Activated T-helper 2 cell treated with anti-CD3 and anti-CD28 coated beads, Interferon-gamma antibody, Interleukin-2, Interleukin-4, amounts not matched to agents 10 μg/mL and 5 μg/mL and 100 μg/mL, durations not matched to agents 14 hours and 24 hours and 36 hours (primary cell): ENCODE measurements around the gene SESN3. TPM values are rescaled to one million over a fixed set of nuclear protein-coding genes. Genes with fewer than 3 reads are reported as not detected.

ENCODE experiments used
- DNase-seq: peaks from one replicate; pipeline ENCODE4 v3.0.0; 2021; ENCODE audit warnings: low spot score
- H3K27ac Mint-ChIP-seq: one replicate; pipeline ENCODE4 v1.8.0; 2021; ENCODE audit warnings: mixed read lengths
- H3K27me3 Mint-ChIP-seq: one replicate; pipeline ENCODE4 v1.8.0; 2021; ENCODE audit warnings: low read depth, mixed read lengths
- H3K36me3 Mint-ChIP-seq: one replicate; pipeline ENCODE4 v1.8.0; 2021; ENCODE audit warnings: low read depth, mixed read lengths
- H3K4me1 Mint-ChIP-seq: one replicate; pipeline ENCODE4 v1.8.0; 2021; ENCODE audit warnings: low read depth, mixed read lengths
- H3K4me3 Mint-ChIP-seq: one replicate; pipeline ENCODE4 v1.8.0; 2021; ENCODE audit warnings: low read depth, mild to moderate bottlenecking, moderate library complexity, mixed read lengths
- H3K9me3 Mint-ChIP-seq: one replicate; pipeline ENCODE4 v1.8.0; 2021; ENCODE audit warnings: mixed read lengths
- intact Hi-C: fragments of 100-400 bp; cut with micrococcal nuclease; formaldehyde crosslinking; loops from one replicate; pipeline ENCODE4 v1.15.1; 2023
- total RNA-seq: library from RNA; stranded (reverse); gene quantifications from 2 replicates; pipeline ENCODE4 v1.2.3, GENCODE V29; 2022

SESN3 gene
- total RNA-seq, 1 donor from 2014 or later: 73.2 TPM

GRCh38 chr11:95175818-95176380 lies 55.1 kb downstream of the SESN3 start:
- intact Hi-C loops: no loop called here
- DNase-seq: no peak
- peaks cover 48% of the 10 kb centered on the region for H3K36me3 Mint-ChIP-seq
- no peaks in the 10 kb centered on the region for H3K27me3 Mint-ChIP-seq
- H3K4me3 Mint-ChIP-seq: no peak overlapping the region
- no peak overlapping the region for H3K27ac Mint-ChIP-seq
- H3K9me3 Mint-ChIP-seq: no peaks in the 10 kb centered on the region
- H3K4me1 Mint-ChIP-seq: peaks cover 2% of the 10 kb centered on the region

DNA sequence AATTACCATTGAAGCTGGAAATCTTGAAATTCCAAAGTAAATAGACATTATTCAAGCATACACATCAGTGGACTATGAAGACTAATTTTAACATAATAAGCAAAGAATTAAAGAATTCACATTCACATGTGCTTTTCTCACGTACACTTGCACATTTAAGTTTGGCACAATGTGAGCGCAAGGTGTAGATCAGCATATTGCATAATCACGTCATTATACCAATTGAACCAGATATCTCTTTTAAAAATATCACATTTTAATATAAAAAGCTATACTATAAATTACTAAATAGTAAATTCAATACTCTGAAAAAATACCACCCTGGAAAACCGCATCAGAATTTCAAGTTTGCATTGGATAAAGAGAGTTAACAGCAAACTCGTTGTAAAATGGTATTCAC lies 60.7 kb downstream of the SESN3 start:
- Mint-ChIP-seq H3K27me3 (no peaks in the 10 kb centered on the region), H3K27ac (no peak overlapping the region), H3K9me3 (no peaks in the 10 kb centered on the region), H3K36me3 (peaks cover 33% of the 10 kb centered on the region), H3K4me1 (peaks cover 1% of the 10 kb centered on the region), H3K4me3 (no peak overlapping the region)
- no peak for DNase-seq
- intact Hi-C loops: no loop called here

DNA sequence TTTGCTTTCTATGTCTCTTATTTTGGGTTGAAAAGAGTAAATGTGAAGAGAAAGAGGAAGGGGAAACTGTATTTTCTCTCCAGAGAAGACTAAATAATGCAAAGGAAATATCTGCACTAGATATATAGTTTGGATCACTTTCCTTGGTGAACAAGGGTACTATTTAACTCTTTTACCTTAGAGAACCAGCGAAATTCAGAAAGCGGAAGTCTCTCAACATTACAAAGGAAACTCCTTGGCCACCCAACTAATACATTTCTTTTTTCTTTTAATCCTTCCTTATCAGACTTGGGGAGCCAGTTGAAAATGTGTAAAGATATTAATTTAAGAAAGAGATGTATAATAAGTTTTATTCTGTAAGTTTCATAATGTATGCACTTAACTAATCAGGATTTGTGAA lies 64.2 kb downstream of the SESN3 start:
- Mint-ChIP-seq H3K36me3 (peaks cover 36% of the 10 kb centered on the region), H3K4me1 (peaks cover 14% of the 10 kb centered on the region), H3K27me3 (no peaks in the 10 kb centered on the region), H3K4me3 (no peak overlapping the region), H3K27ac (no peak overlapping the region), H3K9me3 (no peaks in the 10 kb centered on the region)
- DNase-seq: no peak
- intact Hi-C loops: no loop called here

DNA sequence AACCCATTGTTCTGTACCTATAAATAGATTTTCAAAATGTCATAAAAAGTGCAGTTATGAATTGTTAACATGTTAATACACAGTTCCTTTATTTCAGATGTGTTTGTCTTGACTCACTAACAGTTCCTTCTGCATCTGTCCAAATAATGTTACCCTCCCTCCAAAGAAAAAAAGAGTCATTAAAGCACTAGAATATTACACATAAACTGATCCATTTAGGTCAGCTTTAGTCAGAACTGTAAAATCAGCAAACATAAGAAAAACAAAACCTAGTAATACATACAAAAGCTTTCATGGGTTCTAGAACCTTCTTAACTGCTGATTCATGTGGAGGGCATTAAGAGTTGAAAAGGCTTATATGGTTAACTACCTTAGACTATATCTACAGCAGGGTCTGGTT lies 65.4 kb downstream of the SESN3 start:
- peaks cover 32% of the 10 kb centered on the region for H3K36me3 Mint-ChIP-seq

DNA sequence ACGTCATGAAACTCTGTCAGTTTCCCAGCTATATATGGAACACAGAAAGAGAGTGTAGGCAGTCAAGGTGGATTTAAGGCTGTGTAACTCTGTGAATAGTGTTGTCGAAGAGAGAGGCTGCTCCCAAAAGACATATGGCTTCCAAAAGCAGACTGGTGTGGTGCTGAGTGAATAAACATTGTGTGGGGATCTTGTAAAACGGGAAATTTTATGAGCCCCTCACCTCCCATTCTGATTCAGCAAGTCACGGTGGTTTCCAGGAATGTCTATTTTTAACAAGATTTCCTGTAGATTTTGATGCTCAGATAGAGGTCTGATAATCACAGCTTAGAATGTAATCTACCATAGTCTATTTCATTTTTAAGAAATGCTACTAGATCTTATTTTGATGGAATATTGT lies 67.9 kb downstream of the SESN3 start:
- Mint-ChIP-seq H3K27me3 (no peaks in the 10 kb centered on the region), H3K36me3 (peaks cover 30% of the 10 kb centered on the region), H3K4me1 (peaks cover 17% of the 10 kb centered on the region), H3K9me3 (no peaks in the 10 kb centered on the region), H3K4me3 (no peak overlapping the region), H3K27ac (no peak overlapping the region)
- DNase-seq: no peak
- intact Hi-C loops: no loop called here

More for the DNA sequence above, 65.4 kb downstream of the SESN3 start:
- Mint-ChIP-seq H3K27ac (no peak overlapping the region), H3K4me1 (peaks cover 14% of the 10 kb centered on the region), H3K27me3 (no peaks in the 10 kb centered on the region), H3K4me3 (no peak overlapping the region), H3K9me3 (no peaks in the 10 kb centered on the region)
- no peak for DNase-seq
- intact Hi-C loops: no loop called here

DNA sequence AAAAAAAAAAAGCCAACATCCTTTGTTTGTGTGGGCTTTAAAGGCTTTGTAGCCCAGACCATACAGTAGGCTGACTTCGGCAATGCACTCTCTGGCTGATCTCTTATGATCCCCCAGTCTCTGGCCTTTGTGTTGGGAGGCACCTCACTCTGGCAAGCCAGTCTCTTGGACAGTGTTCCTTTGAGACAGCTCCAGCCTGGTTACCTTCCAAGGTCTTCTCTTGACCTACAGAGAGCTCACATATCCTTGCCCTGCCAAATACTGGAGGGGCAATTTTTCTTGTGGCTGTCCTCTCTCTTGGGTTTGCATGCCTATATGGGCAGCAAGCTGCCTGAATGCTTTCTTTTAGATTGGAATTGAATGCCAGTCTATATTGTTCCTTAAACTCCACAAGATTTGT lies 69.8 kb downstream of the SESN3 start:
- Mint-ChIP-seq H3K4me3 (no peak overlapping the region), H3K27me3 (no peaks in the 10 kb centered on the region), H3K4me1 (peaks cover 30% of the 10 kb centered on the region), H3K9me3 (no peaks in the 10 kb centered on the region), H3K27ac (no peak overlapping the region), H3K36me3 (peaks cover 36% of the 10 kb centered on the region)
- DNase-seq: no peak
- intact Hi-C loops: no loop called here

GRCh38 chr11:95157824-95158223 lies 73.2 kb downstream of the SESN3 start:
- H3K4me3 Mint-ChIP-seq: no peak overlapping the region
- DNase-seq: no peak
- intact Hi-C loops: no loop called here
- H3K4me1 Mint-ChIP-seq: peaks cover 38% of the 10 kb centered on the region
- H3K9me3 Mint-ChIP-seq: no peaks in the 10 kb centered on the region
- peak overlapping the region; percentile 73 for H3K27ac Mint-ChIP-seq
- peaks cover 28% of the 10 kb centered on the region for H3K36me3 Mint-ChIP-seq
- no peaks in the 10 kb centered on the region for H3K27me3 Mint-ChIP-seq

DNA sequence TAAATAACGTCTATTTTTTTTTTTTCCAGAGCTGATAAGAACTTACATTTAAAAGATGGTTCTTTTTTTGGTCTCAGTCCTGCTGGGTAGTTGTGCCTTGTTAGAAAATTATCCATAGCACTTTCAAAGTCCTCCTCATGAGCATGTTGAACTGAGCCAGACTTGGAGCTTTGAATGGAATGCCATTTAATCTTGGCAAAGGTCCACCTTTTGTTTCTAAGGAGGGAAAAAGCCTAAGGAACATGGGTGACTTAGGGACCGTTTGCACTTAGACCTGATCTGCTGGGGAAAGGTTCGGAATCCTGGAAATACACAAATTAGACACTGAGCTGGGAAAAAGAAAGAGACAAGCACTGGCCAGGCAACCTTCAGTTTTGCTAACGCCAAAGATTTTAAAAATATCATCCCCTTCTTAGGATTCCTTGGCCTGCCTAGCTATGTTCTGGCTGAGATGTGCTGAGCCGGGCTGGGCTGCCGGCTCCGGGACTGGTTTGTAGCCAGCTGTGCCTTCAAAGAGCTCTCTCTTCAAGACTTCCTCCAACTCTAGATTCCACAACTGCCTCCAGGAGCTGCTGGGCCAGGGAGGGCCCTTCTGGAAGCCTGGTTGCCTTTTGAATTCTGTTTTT lies 74.0 kb downstream of the SESN3 start:
- no peaks in the 10 kb centered on the region for H3K9me3 Mint-ChIP-seq
- intact Hi-C loops: no loop called here
- peaks cover 24% of the 10 kb centered on the region for H3K36me3 Mint-ChIP-seq
- H3K4me1 Mint-ChIP-seq: peaks cover 40% of the 10 kb centered on the region
- no peaks in the 10 kb centered on the region for H3K27me3 Mint-ChIP-seq
- no peak for DNase-seq
- H3K4me3 Mint-ChIP-seq: no peak overlapping the region
- no peak overlapping the region for H3K27ac Mint-ChIP-seq

GRCh38 chr11:95156133-95156721 lies 74.8 kb downstream of the SESN3 start:
- H3K36me3 Mint-ChIP-seq: peaks cover 24% of the 10 kb centered on the region
- no peak for DNase-seq
- H3K9me3 Mint-ChIP-seq: no peaks in the 10 kb centered on the region
- H3K27ac Mint-ChIP-seq: peak overlapping the region; percentile 10
- intact Hi-C loops: no loop called here
- H3K4me3 Mint-ChIP-seq: no peak overlapping the region
- no peaks in the 10 kb centered on the region for H3K27me3 Mint-ChIP-seq
- H3K4me1 Mint-ChIP-seq: peaks cover 46% of the 10 kb centered on the region

DNA sequence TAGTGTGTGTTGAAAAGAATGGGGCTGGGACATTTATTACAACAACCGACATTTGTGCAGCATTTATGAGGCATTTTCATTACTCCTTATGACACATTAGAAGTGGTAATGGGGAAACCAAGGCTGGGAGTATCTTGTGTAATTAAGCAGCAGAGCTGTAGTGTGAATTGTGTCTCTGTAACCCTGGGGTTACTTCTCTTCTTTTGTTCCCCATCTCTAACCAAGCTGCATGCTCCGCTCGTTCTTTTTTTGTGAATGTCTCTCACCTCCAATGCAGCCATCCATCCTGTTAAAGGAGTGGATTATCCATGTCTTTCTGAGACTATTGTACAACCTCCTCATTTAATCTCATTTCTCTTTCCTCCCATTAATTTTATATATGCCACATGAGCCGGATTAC lies 75.6 kb downstream of the SESN3 start:
- Mint-ChIP-seq H3K27ac (no peak overlapping the region), H3K27me3 (no peaks in the 10 kb centered on the region), H3K4me1 (peaks cover 47% of the 10 kb centered on the region), H3K9me3 (no peaks in the 10 kb centered on the region), H3K36me3 (peaks cover 21% of the 10 kb centered on the region), H3K4me3 (no peak overlapping the region)
- DNase-seq: no peak
- intact Hi-C loops: loop anchor here (2.0 kb wide), 1 partner anchor 1271 kb away; no protein-coding TSS in a partner anchor

GRCh38 chr11:95154514-95154913 lies 76.5 kb downstream of the SESN3 start:
- H3K4me1 Mint-ChIP-seq: peaks cover 51% of the 10 kb centered on the region
- H3K27ac Mint-ChIP-seq: no peak overlapping the region
- peaks cover 16% of the 10 kb centered on the region for H3K36me3 Mint-ChIP-seq
- H3K4me3 Mint-ChIP-seq: no peak overlapping the region
- no peaks in the 10 kb centered on the region for H3K27me3 Mint-ChIP-seq
- peak; percentile 54 for DNase-seq
- intact Hi-C loops: loop anchor here (2.0 to 5.0 kb wide), 2 partner anchors 612 to 1272 kb away; partner anchors contain the start of gene FUT4
- no peaks in the 10 kb centered on the region for H3K9me3 Mint-ChIP-seq

- H3K9me3 Mint-ChIP-seq: no peaks in the 10 kb centered on the region
- intact Hi-C loops: loop anchor here (1.0 to 5.0 kb wide), 4 partner anchors 402 to 1273 kb away; partner anchors contain the start of gene FUT4
- H3K36me3 Mint-ChIP-seq: peaks cover 16% of the 10 kb centered on the region
- H3K4me3 Mint-ChIP-seq: peak overlapping the region; percentile 87
- H3K4me1 Mint-ChIP-seq: peaks cover 56% of the 10 kb centered on the region
- H3K27ac Mint-ChIP-seq: peak overlapping the region; percentile 92
- no peaks in the 10 kb centered on the region for H3K27me3 Mint-ChIP-seq
- DNase-seq: no peak
Measured at GRCh38 chr11:95153857-95154246, 77.2 kb downstream of the SESN3 start.
